Measurements from ENCODE around the gene CFAP221.

Gene CFAP221

GRCh38 chr2:119660343-119660658 lies 116.1 kb downstream of the CFAP221 start:
- Histone ChIP-seq H3K4me3 (ENCODE audit: control insufficient read depth in 1 of 7, extremely low read depth in 1 of 7, insufficient read depth in 4 of 7, low read depth in 2 of 7, low read length in 6 of 7) (no peak overlapping the region), H3K27me3 (replicated peaks in 2 of 5; ENCODE audit: control insufficient read depth in 4 of 5, insufficient read depth in 5 of 5, low read length in 4 of 5) (no peaks in the 10 kb centered on the region), H3K36me3 (ENCODE audit: control insufficient read depth in 4 of 4, insufficient read depth in 4 of 4, low read length in 3 of 4) (no peaks in the 10 kb centered on the region), H3K4me1 (ENCODE audit: control extremely low read depth in 1 of 4, control insufficient read depth in 4 of 4, insufficient read depth in 4 of 4, low read length in 3 of 4) (no peaks in the 10 kb centered on the region), H3K9me3 (ENCODE audit: control extremely low read depth in 1 of 5, control insufficient read depth in 4 of 5, insufficient read depth in 2 of 5, low read depth in 1 of 5, low read length in 4 of 5) (no peaks in the 10 kb centered on the region), H3K27ac (ENCODE audit: insufficient read depth in 1 of 2, low read depth in 1 of 2, low read length in 2 of 2, poor library complexity in 1 of 2, severe bottlenecking in 2 of 2) (no peak overlapping the region)
- ChIA-PET CTCF (interaction anchor here (0.9 to 13.5 kb wide), 9 partner anchors 14 to 256 kb away, joined by 3 to 148 read pairs (median 3); partner anchors contain the start of gene TMEM177), POLR2A (no interaction called here)
- DNase-seq, result no peak
- 67% methylated on average over 5 of the region's 7 CpGs for WGBS (ENCODE audit: insufficient coverage)

- Histone ChIP-seq H3K9me3 (ENCODE audit: control extremely low read depth in 1 of 5, control insufficient read depth in 4 of 5, insufficient read depth in 2 of 5, low read depth in 1 of 5, low read length in 4 of 5) (no peaks in the 10 kb centered on the region), H3K27ac (ENCODE audit: insufficient read depth in 1 of 2, low read depth in 1 of 2, low read length in 2 of 2, poor library complexity in 1 of 2, severe bottlenecking in 2 of 2) (no peak overlapping the region), H3K4me1 (ENCODE audit: control extremely low read depth in 1 of 4, control insufficient read depth in 4 of 4, insufficient read depth in 4 of 4, low read length in 3 of 4) (no peaks in the 10 kb centered on the region), H3K36me3 (ENCODE audit: control insufficient read depth in 4 of 4, insufficient read depth in 4 of 4, low read length in 3 of 4) (no peaks in the 10 kb centered on the region), H3K27me3 (replicated peaks in 2 of 5; ENCODE audit: control insufficient read depth in 4 of 5, insufficient read depth in 5 of 5, low read length in 4 of 5) (no peaks in the 10 kb centered on the region), H3K4me3 (ENCODE audit: control insufficient read depth in 1 of 7, extremely low read depth in 1 of 7, insufficient read depth in 4 of 7, low read depth in 2 of 7, low read length in 6 of 7) (no peak overlapping the region)
- CTCF ChIA-PET, result interaction anchor here (1.8 to 13.5 kb wide), 3 partner anchors 16 to 25 kb away, joined by 5 to 148 read pairs (median 8); no protein-coding TSS in a partner anchor
- WGBS (ENCODE audit: insufficient coverage), result no CpG with 5 or more reads among the region's 3 CpGs
- no peak for DNase-seq
- POLR2A ChIA-PET, result no interaction called here
Observed at GRCh38 chr2:119662297-119662696, 118.0 kb downstream of the CFAP221 start.

GRCh38 chr2:119668546-119668945 lies 124.3 kb downstream of the CFAP221 start:
- ChIA-PET CTCF (interaction anchor here (2.5 kb wide), 1 partner anchor 11 kb away, joined by 10 read pairs; no protein-coding TSS in a partner anchor), POLR2A (no interaction called here)
- Histone ChIP-seq H3K4me1 (ENCODE audit: control extremely low read depth in 1 of 4, control insufficient read depth in 4 of 4, insufficient read depth in 4 of 4, low read length in 3 of 4) (peaks cover 0 to 6% (median under 1%) of the 10 kb centered on the region in 4 experiments), H3K36me3 (ENCODE audit: control insufficient read depth in 4 of 4, insufficient read depth in 4 of 4, low read length in 3 of 4) (no peaks in the 10 kb centered on the region), H3K9me3 (ENCODE audit: control extremely low read depth in 1 of 5, control insufficient read depth in 4 of 5, insufficient read depth in 2 of 5, low read depth in 1 of 5, low read length in 4 of 5) (no peaks in the 10 kb centered on the region), H3K27ac (ENCODE audit: insufficient read depth in 1 of 2, low read depth in 1 of 2, low read length in 2 of 2, poor library complexity in 1 of 2, severe bottlenecking in 2 of 2) (no peak overlapping the region), H3K4me3 (ENCODE audit: control insufficient read depth in 1 of 7, extremely low read depth in 1 of 7, insufficient read depth in 4 of 7, low read depth in 2 of 7, low read length in 6 of 7) (no peak overlapping the region), H3K27me3 (replicated peaks in 2 of 5; ENCODE audit: control insufficient read depth in 4 of 5, insufficient read depth in 5 of 5, low read length in 4 of 5) (no peaks in the 10 kb centered on the region)
- no peak for DNase-seq
- 100% methylated on average over 1 of the region's 2 CpGs for WGBS (ENCODE audit: insufficient coverage)

GRCh38 chr2:119671016-119671415 lies 126.8 kb downstream of the CFAP221 start:
- no peaks in the 10 kb centered on the region for H3K36me3 ChIP-seq (ENCODE audit: control insufficient read depth in 4 of 4, insufficient read depth in 4 of 4, low read length in 3 of 4)
- no peaks in the 10 kb centered on the region for H3K27me3 ChIP-seq (replicated peaks in 2 of 5; ENCODE audit: control insufficient read depth in 4 of 5, insufficient read depth in 5 of 5, low read length in 4 of 5)
- H3K27ac ChIP-seq (ENCODE audit: insufficient read depth in 1 of 2, low read depth in 1 of 2, low read length in 2 of 2, poor library complexity in 1 of 2, severe bottlenecking in 2 of 2), result no peak overlapping the region
- no peak for DNase-seq
- H3K4me3 ChIP-seq (ENCODE audit: control insufficient read depth in 1 of 7, extremely low read depth in 1 of 7, insufficient read depth in 4 of 7, low read depth in 2 of 7, low read length in 6 of 7), result no peak overlapping the region
- H3K9me3 ChIP-seq (ENCODE audit: control extremely low read depth in 1 of 5, control insufficient read depth in 4 of 5, insufficient read depth in 2 of 5, low read depth in 1 of 5, low read length in 4 of 5), result no peaks in the 10 kb centered on the region
- CTCF ChIA-PET, result interaction anchor here (0.9 kb wide), 1 partner anchor 16 kb away, joined by 3 read pairs; no protein-coding TSS in a partner anchor
- peaks cover 0 to 6% (median under 1%) of the 10 kb centered on the region in 4 experiments for H3K4me1 ChIP-seq (ENCODE audit: control extremely low read depth in 1 of 4, control insufficient read depth in 4 of 4, insufficient read depth in 4 of 4, low read length in 3 of 4)
- WGBS (ENCODE audit: insufficient coverage), result no CpG with 5 or more reads among the region's 2 CpGs
- POLR2A ChIA-PET, result interaction anchor here (0.5 kb wide), 1 partner anchor 328 kb away, joined by 3 read pairs; no protein-coding TSS in a partner anchor

GRCh38 chr2:119671752-119672151 lies 127.5 kb downstream of the CFAP221 start:
- Histone ChIP-seq H3K36me3 (ENCODE audit: control insufficient read depth in 4 of 4, insufficient read depth in 4 of 4, low read length in 3 of 4) (no peaks in the 10 kb centered on the region), H3K4me3 (ENCODE audit: control insufficient read depth in 1 of 7, extremely low read depth in 1 of 7, insufficient read depth in 4 of 7, low read depth in 2 of 7, low read length in 6 of 7) (no peak overlapping the region), H3K4me1 (ENCODE audit: control extremely low read depth in 1 of 4, control insufficient read depth in 4 of 4, insufficient read depth in 4 of 4, low read length in 3 of 4) (peaks cover 0 to 6% (median under 1%) of the 10 kb centered on the region in 4 experiments), H3K9me3 (ENCODE audit: control extremely low read depth in 1 of 5, control insufficient read depth in 4 of 5, insufficient read depth in 2 of 5, low read depth in 1 of 5, low read length in 4 of 5) (no peaks in the 10 kb centered on the region), H3K27ac (ENCODE audit: insufficient read depth in 1 of 2, low read depth in 1 of 2, low read length in 2 of 2, poor library complexity in 1 of 2, severe bottlenecking in 2 of 2) (no peak overlapping the region), H3K27me3 (replicated peaks in 2 of 5; ENCODE audit: control insufficient read depth in 4 of 5, insufficient read depth in 5 of 5, low read length in 4 of 5) (no peaks in the 10 kb centered on the region)
- ChIA-PET CTCF (interaction anchor here (0.9 kb wide), 1 partner anchor 15 kb away, joined by 3 read pairs; no protein-coding TSS in a partner anchor), POLR2A (interaction anchor here (0.5 kb wide), 1 partner anchor 327 kb away, joined by 3 read pairs; no protein-coding TSS in a partner anchor)
- WGBS (ENCODE audit: insufficient coverage), result 45% methylated on average over 6 of the region's 6 CpGs
- no peak for DNase-seq

GRCh38 chr2:119672161-119672862 lies 128.1 kb downstream of the CFAP221 start:
- POLR2A ChIA-PET, result interaction anchor here (0.6 kb wide), 1 partner anchor 666 kb away, joined by 9 read pairs; no protein-coding TSS in a partner anchor
- H3K36me3 ChIP-seq (ENCODE audit: control insufficient read depth in 4 of 4, insufficient read depth in 4 of 4, low read length in 3 of 4), result no peaks in the 10 kb centered on the region
- H3K27me3 ChIP-seq (replicated peaks in 2 of 5; ENCODE audit: control insufficient read depth in 4 of 5, insufficient read depth in 5 of 5, low read length in 4 of 5), result no peaks in the 10 kb centered on the region
- CTCF ChIA-PET, result no interaction called here
- H3K9me3 ChIP-seq (ENCODE audit: control extremely low read depth in 1 of 5, control insufficient read depth in 4 of 5, insufficient read depth in 2 of 5, low read depth in 1 of 5, low read length in 4 of 5), result no peaks in the 10 kb centered on the region
- no peak overlapping the region for H3K4me3 ChIP-seq (ENCODE audit: control insufficient read depth in 1 of 7, extremely low read depth in 1 of 7, insufficient read depth in 4 of 7, low read depth in 2 of 7, low read length in 6 of 7)
- no peak for DNase-seq
- peaks cover 0 to 6% (median under 1%) of the 10 kb centered on the region in 4 experiments for H3K4me1 ChIP-seq (ENCODE audit: control extremely low read depth in 1 of 4, control insufficient read depth in 4 of 4, insufficient read depth in 4 of 4, low read length in 3 of 4)
- H3K27ac ChIP-seq (ENCODE audit: insufficient read depth in 1 of 2, low read depth in 1 of 2, low read length in 2 of 2, poor library complexity in 1 of 2, severe bottlenecking in 2 of 2), result no peak overlapping the region
- WGBS (ENCODE audit: insufficient coverage), result 100% methylated on average over 5 of the region's 5 CpGs

- no peak for DNase-seq
- CTCF ChIA-PET, result interaction anchor here (0.9 kb wide), 1 partner anchor 34 kb away, joined by 3 read pairs; no protein-coding TSS in a partner anchor
- POLR2A ChIA-PET, result interaction anchor here (0.6 to 1.1 kb wide), 2 partner anchors 10 to 77 kb away, joined by 3 to 6 read pairs; no protein-coding TSS in a partner anchor
- no peak overlapping the region for H3K4me3 ChIP-seq (ENCODE audit: control insufficient read depth in 1 of 7, extremely low read depth in 1 of 7, insufficient read depth in 4 of 7, low read depth in 2 of 7, low read length in 6 of 7)
- H3K27me3 ChIP-seq (replicated peaks in 2 of 5; ENCODE audit: control insufficient read depth in 4 of 5, insufficient read depth in 5 of 5, low read length in 4 of 5), result no peaks in the 10 kb centered on the region
- 100% methylated on average over 1 of the region's 2 CpGs for WGBS (ENCODE audit: insufficient coverage)
- peaks cover 0 to 6% (median under 1%) of the 10 kb centered on the region in 4 experiments for H3K4me1 ChIP-seq (ENCODE audit: control extremely low read depth in 1 of 4, control insufficient read depth in 4 of 4, insufficient read depth in 4 of 4, low read length in 3 of 4)
- no peaks in the 10 kb centered on the region for H3K36me3 ChIP-seq (ENCODE audit: control insufficient read depth in 4 of 4, insufficient read depth in 4 of 4, low read length in 3 of 4)
- H3K9me3 ChIP-seq (ENCODE audit: control extremely low read depth in 1 of 5, control insufficient read depth in 4 of 5, insufficient read depth in 2 of 5, low read depth in 1 of 5, low read length in 4 of 5), result no peaks in the 10 kb centered on the region
- no peak overlapping the region for H3K27ac ChIP-seq (ENCODE audit: insufficient read depth in 1 of 2, low read depth in 1 of 2, low read length in 2 of 2, poor library complexity in 1 of 2, severe bottlenecking in 2 of 2)
Observed at GRCh38 chr2:119673796-119674195, 129.5 kb downstream of the CFAP221 start.
